ENCODE results near the gene MRPS18B. TPM values are rescaled to one million over a fixed set of nuclear protein-coding genes. Genes with fewer than 3 reads are reported as not detected.
A peak's percentile ranks its signal among the peaks of the same experiment; 100 is the strongest.

The MRPS18B gene
- polyA plus RNA-seq (ENCODE audit: insufficient read length): 59.6 TPM

GRCh38 chr6:30617565-30618269, at the start of gene MRPS18B:
Gene MRPS18B (plus strand): TSS chr6:30617840. CDS start chr6:30617866, 26 bp downstream.
- DNase-seq: peak; percentile 99

- DNase-seq: no peak
Observed at GRCh38 chr6:30568245-30568644, 49.4 kb upstream of the MRPS18B start.

GRCh38 chr6:30570263-30570662, 47.4 kb upstream of the MRPS18B start:
- DNase-seq: no peak

GRCh38 chr6:30570740-30571074, 46.9 kb upstream of the MRPS18B start:
- DNase-seq: no peak

- peak; percentile 99 for DNase-seq
Observed at GRCh38 chr6:30571075-30571761, 46.4 kb upstream of the MRPS18B start, which contains the start of gene ABCF1. Gene ABCF1 (plus strand): TSS chr6:30571442. CDS start chr6:30571488, 46 bp downstream.

GRCh38 chr6:30571762-30572082, 45.9 kb upstream of the MRPS18B start:
- DNase-seq: no peak

GRCh38 chr6:30572148-30572547, 45.5 kb upstream of the MRPS18B start:
- no peak for DNase-seq

GRCh38 chr6:30573113-30573512, 44.5 kb upstream of the MRPS18B start:
- DNase-seq: no peak

- DNase-seq: no peak
Observed at GRCh38 chr6:30578051-30578450, 39.6 kb upstream of the MRPS18B start.

- DNase-seq: no peak
Observed at GRCh38 chr6:30583921-30584320, 33.7 kb upstream of the MRPS18B start.

GRCh38 chr6:30589754-30590358, 27.8 kb upstream of the MRPS18B start:
- DNase-seq: no peak

GRCh38 chr6:30590509-30590908, 27.1 kb upstream of the MRPS18B start:
- DNase-seq: no peak

- no peak for DNase-seq
Observed at GRCh38 chr6:30591008-30591407, 26.6 kb upstream of the MRPS18B start.

GRCh38 chr6:30592287-30592686, 25.4 kb upstream of the MRPS18B start:
- DNase-seq: no peak

- peak; percentile 58 for DNase-seq
Observed at GRCh38 chr6:30597315-30598144, 20.1 kb upstream of the MRPS18B start.

- no peak for DNase-seq
Observed at GRCh38 chr6:30598912-30599624, 18.6 kb upstream of the MRPS18B start.

GRCh38 chr6:30599625-30600324, 17.9 kb upstream of the MRPS18B start:
- DNase-seq: no peak

- no peak for DNase-seq
Observed at GRCh38 chr6:30600451-30600961, 17.1 kb upstream of the MRPS18B start.

GRCh38 chr6:30601436-30601814, 16.2 kb upstream of the MRPS18B start:
- no peak for DNase-seq

GRCh38 chr6:30601815-30602641, 15.6 kb upstream of the MRPS18B start:
- DNase-seq: no peak

GRCh38 chr6:30603961-30604360, 13.7 kb upstream of the MRPS18B start:
- no peak for DNase-seq
